Measurements from ENCODE around the gene C6orf132.
A peak's percentile ranks its signal among the peaks of the same experiment; 100 is the strongest.

The C6orf132 gene

DNA sequence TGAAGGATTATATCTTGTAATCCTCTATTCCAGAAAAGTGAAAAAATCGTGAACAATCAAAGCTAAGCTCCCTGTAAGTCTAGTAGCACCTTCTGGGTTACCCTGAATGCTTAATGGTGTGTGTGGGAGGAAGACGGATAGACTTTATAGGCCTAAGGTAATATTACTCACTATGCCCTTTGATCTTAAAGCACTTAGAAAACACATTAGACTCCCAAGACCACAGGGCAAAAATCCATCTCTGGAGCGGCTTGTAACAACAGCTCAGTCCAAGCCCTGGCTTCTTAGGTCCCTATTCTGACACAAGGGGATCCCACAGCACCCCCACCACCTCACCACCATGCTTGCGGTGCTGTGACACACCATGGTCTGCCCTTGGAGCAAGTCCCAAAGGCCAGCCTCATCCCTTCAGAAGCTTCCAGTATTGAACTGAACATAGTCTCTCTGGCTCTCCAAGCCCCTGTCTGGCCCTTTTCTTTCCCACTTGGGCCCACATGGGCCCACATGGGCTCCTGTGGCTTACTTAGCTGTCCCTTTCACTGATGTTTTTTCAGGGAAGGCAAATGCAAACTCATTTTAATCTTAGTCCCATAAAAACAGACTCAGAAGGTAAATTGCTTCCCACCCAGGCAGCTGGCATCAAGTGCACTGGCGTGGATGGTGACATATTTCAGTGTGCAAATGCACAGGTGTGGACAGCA is 28.3 kb downstream of the C6orf132 start:
- TF ChIP-seq, protein P1, sequence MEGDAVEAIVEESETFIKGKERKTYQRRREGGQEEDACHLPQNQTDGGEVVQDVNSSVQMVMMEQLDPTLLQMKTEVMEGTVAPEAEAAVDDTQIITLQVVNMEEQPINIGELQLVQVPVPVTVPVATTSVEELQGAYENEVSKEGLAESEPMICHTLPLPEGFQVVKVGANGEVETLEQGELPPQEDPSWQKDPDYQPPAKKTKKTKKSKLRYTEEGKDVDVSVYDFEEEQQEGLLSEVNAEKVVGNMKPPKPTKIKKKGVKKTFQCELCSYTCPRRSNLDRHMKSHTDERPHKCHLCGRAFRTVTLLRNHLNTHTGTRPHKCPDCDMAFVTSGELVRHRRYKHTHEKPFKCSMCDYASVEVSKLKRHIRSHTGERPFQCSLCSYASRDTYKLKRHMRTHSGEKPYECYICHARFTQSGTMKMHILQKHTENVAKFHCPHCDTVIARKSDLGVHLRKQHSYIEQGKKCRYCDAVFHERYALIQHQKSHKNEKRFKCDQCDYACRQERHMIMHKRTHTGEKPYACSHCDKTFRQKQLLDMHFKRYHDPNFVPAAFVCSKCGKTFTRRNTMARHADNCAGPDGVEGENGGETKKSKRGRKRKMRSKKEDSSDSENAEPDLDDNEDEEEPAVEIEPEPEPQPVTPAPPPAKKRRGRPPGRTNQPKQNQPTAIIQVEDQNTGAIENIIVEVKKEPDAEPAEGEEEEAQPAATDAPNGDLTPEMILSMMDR (IDR thresholded peaks at IDR 0.05; ENCODE audit: extremely low read depth, missing control alignments) = no peak
- DNase-seq (ENCODE audit: low spot score) = no peak

- no peak for DNase-seq (ENCODE audit: low spot score)
- TF ChIP-seq, protein P1 (IDR thresholded peaks at IDR 0.05; ENCODE audit: extremely low read depth, missing control alignments) = no peak
These were observed 30.1 kb downstream of the C6orf132 start for GRCh38 chr6:42112351-42112750.

GRCh38 chr6:42110683-42111082 is 31.7 kb downstream of the C6orf132 start:
- no peak for DNase-seq (ENCODE audit: low spot score)
- TF ChIP-seq, protein P1 (IDR thresholded peaks at IDR 0.05; ENCODE audit: extremely low read depth, missing control alignments) = no peak

DNA sequence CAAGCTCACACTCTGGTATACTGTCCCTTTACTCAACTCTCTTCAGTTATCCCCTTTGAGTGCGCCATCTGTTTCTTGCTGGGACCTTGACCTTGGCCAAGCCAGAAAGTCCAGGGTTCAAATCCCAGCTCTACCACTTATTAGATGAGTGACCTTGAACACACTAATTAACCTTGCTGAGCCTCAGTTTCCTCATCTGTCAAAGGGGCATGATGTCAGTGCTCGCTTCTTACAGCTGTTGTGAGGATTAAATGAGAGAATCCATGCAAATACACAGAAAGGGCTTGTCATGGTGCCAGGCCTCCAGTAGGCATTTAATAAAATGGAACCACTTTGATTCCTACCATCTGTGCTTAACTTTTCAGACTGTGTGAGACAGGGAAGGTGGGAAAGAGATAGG is 34.3 kb downstream of the C6orf132 start:
- TF ChIP-seq, protein P1 (IDR thresholded peaks at IDR 0.05; ENCODE audit: extremely low read depth, missing control alignments) = no peak
- DNase-seq (ENCODE audit: low spot score) = no peak

GRCh38 chr6:42106112-42107023 is 36.1 kb downstream of the C6orf132 start:
- DNase-seq (ENCODE audit: low spot score) = no peak

GRCh38 chr6:42105709-42106108 is 36.7 kb downstream of the C6orf132 start:
- DNase-seq (ENCODE audit: low spot score) = no peak
- TF ChIP-seq, protein P1 (IDR thresholded peaks at IDR 0.05; ENCODE audit: extremely low read depth, missing control alignments) = no peak

More at GRCh38 chr6:42106112-42107023, 36.1 kb downstream of the C6orf132 start:
- TF ChIP-seq, protein P1 (IDR thresholded peaks at IDR 0.05; ENCODE audit: extremely low read depth, missing control alignments) = no peak

DNA sequence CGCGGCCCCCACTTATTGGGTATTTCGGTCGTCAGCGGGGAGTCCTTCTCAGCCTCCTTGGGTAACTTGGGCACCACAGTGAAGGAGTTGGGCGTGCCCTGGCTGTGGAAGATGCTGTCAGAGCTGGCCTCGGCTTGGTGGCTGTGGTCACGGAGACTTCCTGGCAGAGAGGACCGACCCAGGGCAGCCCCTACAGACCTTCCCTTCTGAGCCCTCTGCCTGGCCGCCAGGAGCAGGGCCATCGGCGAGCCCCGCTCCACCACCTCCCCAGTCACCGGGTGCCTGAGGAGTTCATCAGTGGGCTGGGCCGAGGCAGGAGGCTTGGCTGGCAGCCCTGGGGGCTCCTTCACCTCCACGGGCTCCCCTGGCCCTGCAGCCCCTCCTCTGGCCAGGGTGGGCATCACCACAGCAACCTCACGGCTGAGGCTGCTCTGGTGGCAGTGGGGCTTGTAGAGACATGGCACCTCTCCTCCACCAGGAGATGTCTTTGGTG is 37.2 kb downstream of the C6orf132 start:
- DNase-seq (ENCODE audit: low spot score) = peak; percentile 35
- TF ChIP-seq, protein P1 (IDR thresholded peaks at IDR 0.05; ENCODE audit: extremely low read depth, missing control alignments) = no peak
